ENCODE measurements around the gene C2orf72.

GRCh38 chr2:231047274-231047922 is 10.1 kb downstream of the C2orf72 start:
- TF ChIP-seq POLR2A (IDR thresholded peaks at IDR 0.05) (no peak), CTCF (IDR thresholded peaks at IDR 0.05) (no peak), POLR2AphosphoS5 (IDR thresholded peaks at IDR 0.05) (no peak)

Measured in transverse colon (tissue), 4 donors.